ENCODE data around the gene CFAP410. TPM values are rescaled to one million over a fixed set of nuclear protein-coding genes. Genes with fewer than 3 reads are reported as not detected.

CFAP410 gene
- total RNA-seq, 2 donors from 2014 or later = 62.5 to 71.3 TPM

- no peaks in the 10 kb centered on the region for H3K36me3 ChIP-seq
- 94% methylated on average over 20 of the region's 24 CpGs for WGBS
- no peaks in the 10 kb centered on the region for H3K9me3 ChIP-seq
- no peak overlapping the region for H3K4me3 ChIP-seq
- TF ChIP-seq POLR2AphosphoS5 (IDR thresholded peaks at IDR 0.05) (no peak), CTCF (IDR thresholded peaks at IDR 0.05) (no peak), POLR2A (IDR thresholded peaks at IDR 0.05) (no peak)
- no peak overlapping the region for H3K27ac ChIP-seq
- DNase-seq (ENCODE audit: low spot score) = no peak
- no peaks in the 10 kb centered on the region for H3K4me1 ChIP-seq (replicated peaks)
- intact Hi-C loops (cut with DNase I) = no loop called here
- no peaks in the 10 kb centered on the region for H3K27me3 ChIP-seq (replicated peaks; ENCODE audit: insufficient read depth)
Observed at GRCh38 chr21:44335266-44336059, 3.7 kb downstream of the CFAP410 start.

- no peak overlapping the region for H3K4me3 ChIP-seq
- no peaks in the 10 kb centered on the region for H3K9me3 ChIP-seq
- H3K36me3 ChIP-seq = no peaks in the 10 kb centered on the region
- H3K27me3 ChIP-seq (replicated peaks; ENCODE audit: insufficient read depth) = no peaks in the 10 kb centered on the region
- TF ChIP-seq POLR2A (IDR thresholded peaks at IDR 0.05) = no peak
- no peak for TF ChIP-seq POLR2AphosphoS5 (IDR thresholded peaks at IDR 0.05)
- TF ChIP-seq CTCF (IDR thresholded peaks at IDR 0.05) = no peak
- H3K4me1 ChIP-seq (replicated peaks) = no peaks in the 10 kb centered on the region
- H3K27ac ChIP-seq = no peak overlapping the region
- intact Hi-C loops (cut with DNase I) = no loop called here
- WGBS = 70% methylated on average over 17 of the region's 26 CpGs
- no peak for DNase-seq (ENCODE audit: low spot score)
Observed at GRCh38 chr21:44334329-44335030, 4.7 kb downstream of the CFAP410 start.

- no peak for DNase-seq (ENCODE audit: low spot score)
- Histone ChIP-seq H3K4me1 (replicated peaks) (no peaks in the 10 kb centered on the region), H3K4me3 (no peak overlapping the region), H3K27ac (no peak overlapping the region), H3K36me3 (no peaks in the 10 kb centered on the region), H3K27me3 (replicated peaks; ENCODE audit: insufficient read depth) (no peaks in the 10 kb centered on the region), H3K9me3 (no peaks in the 10 kb centered on the region)
- WGBS = 77% methylated on average over 44 of the region's 45 CpGs
- no peak for TF ChIP-seq CTCF (IDR thresholded peaks at IDR 0.05)
- intact Hi-C loops (cut with DNase I) = no loop called here
Observed at GRCh38 chr21:44333509-44334328, 5.5 kb downstream of the CFAP410 start.

- Histone ChIP-seq H3K4me3 (no peak overlapping the region), H3K27ac (no peak overlapping the region), H3K9me3 (no peaks in the 10 kb centered on the region), H3K4me1 (replicated peaks) (no peaks in the 10 kb centered on the region), H3K36me3 (no peaks in the 10 kb centered on the region), H3K27me3 (replicated peaks; ENCODE audit: insufficient read depth) (no peaks in the 10 kb centered on the region)
- TF ChIP-seq CTCF (IDR thresholded peaks at IDR 0.05) (no peak), POLR2AphosphoS5 (IDR thresholded peaks at IDR 0.05) (no peak), POLR2A (IDR thresholded peaks at IDR 0.05) (no peak)
- no peak for DNase-seq (ENCODE audit: low spot score)
- 97% methylated on average over 15 of the region's 22 CpGs for WGBS
- intact Hi-C loops (cut with DNase I) = no loop called here
Observed at GRCh38 chr21:44332965-44333364, 6.2 kb downstream of the CFAP410 start.

All from prostate gland (tissue), 2 donors.